HCT116 (cell line): ENCODE measurements around the gene TMSB10. TPM values are rescaled to one million over a fixed set of nuclear protein-coding genes. Genes with fewer than 3 reads are reported as not detected.

ENCODE experiments used
- ATAC-seq: fragments of 200-7000 bp; cut with Tn5 transposase; 2 replicates; pipeline ENCODE4 v1.9.1; 2020; ENCODE audit warnings: mild to moderate bottlenecking, moderate library complexity
- BruUV-seq: library from RNA; stranded (reverse); fragments of 400-500 nt; replicated peaks from 2 replicates; lab custom pipeline; 2021; lab: Mats Ljungman, UMichigan
- CTCF ChIA-PET: fragments of 300-600 bp; sonication (Branson Sonifier 250); formaldehyde crosslinking; loops from one replicate; lab custom pipeline; 2021; ENCODE audit warnings: antibody characterized with exemption; lab: Charles Lee
- POLR2A ChIA-PET: fragments of 300-600, 350-600 bp; sonication (Branson Sonifier 250); formaldehyde crosslinking; loops from one replicate; lab custom pipeline; 2021; ENCODE audit warnings: antibody characterized with exemption; lab: Charles Lee
- RAD21 ChIA-PET, 2 experiments: fragments of 300-600 bp; sonication (Branson Sonifier 250); formaldehyde crosslinking; loops; one replicate each; lab custom pipeline; 2023; ENCODE audit warnings: low total read pairs in 2 of 2; ENCODE audit not compliant: uncharacterized antibody in 2 of 2, unreplicated experiment in 2 of 2, low non-redundant PET in 1 of 2; lab: Charles Lee
- DNase-seq: peaks from one replicate; pipeline ENCODE4 v3.0.0-alpha.2; 2010; ENCODE audit warnings: low read depth, low spot score
- H2AFZ ChIP-seq: fragments of 200-600 bp; shearing (Covaris generic), sonication (generic); 2 replicates; pipeline ENCODE4 v1.6.1; 2017; ENCODE audit warnings: low read depth, mixed run types, mixed read lengths, antibody characterized with exemption, low read length; ENCODE audit not compliant: poor library complexity, severe bottlenecking
- H3K27ac ChIP-seq: 2 replicates; pipeline ENCODE4 v1.5.1; 2012; ENCODE audit warnings: low read depth, low read length
- H3K27me3 ChIP-seq: fragments of 200-600 bp; sonication (generic); 2 replicates; pipeline ENCODE4 v1.6.1; 2016; ENCODE audit warnings: mixed run types, low read length, mixed read lengths; ENCODE audit not compliant: insufficient read depth
- H3K36me3 ChIP-seq, 2 experiments: fragments of 200-500 bp in 1 of 2; fragments of 200-600 bp in 1 of 2; sonication (Bioruptor generic) in 1 of 2; sonication (generic) in 1 of 2; 2 replicates each; pipeline versions ENCODE4 v1.5.1 to v1.6.1; 2014 to 2016; ENCODE audit warnings: low read length in 2 of 2, inconsistent platforms in 1 of 2, mixed read lengths in 1 of 2, mixed run types in 1 of 2; ENCODE audit not compliant: insufficient read depth in 2 of 2, control insufficient read depth in 1 of 2
- H3K4me1 ChIP-seq, 2 experiments: fragments of 200-600 bp in 1 of 2; sonication (generic) in 1 of 2; 2 replicates each; pipeline versions ENCODE4 v1.5.1 to v1.6.1; 2012 to 2017; ENCODE audit warnings: low read length in 2 of 2, inconsistent platforms in 1 of 2, mild to moderate bottlenecking in 1 of 2, mixed read lengths in 1 of 2, mixed run types in 1 of 2, moderate library complexity in 1 of 2; ENCODE audit not compliant: insufficient read depth in 2 of 2, control insufficient read depth in 1 of 2
- H3K4me2 ChIP-seq: fragments of 200-600 bp; sonication (generic); 2 replicates; pipeline ENCODE4 v1.6.1; 2017; ENCODE audit warnings: mixed run types, low read length, mixed read lengths
- H3K4me3 ChIP-seq, 2 experiments: fragments of 200-600 bp in 1 of 2; sonication (generic) in 1 of 2; replicated peaks in 1 of 2; 2 replicates each; pipeline ENCODE4 v1.5.1; 2011 to 2016; ENCODE audit warnings: low read length in 2 of 2, control low read depth in 1 of 2, low read depth in 1 of 2, mild to moderate bottlenecking in 1 of 2, mixed read lengths in 1 of 2, mixed run types in 1 of 2
- H3K79me2 ChIP-seq: fragments of 200-600 bp; sonication (generic); 2 replicates; pipeline ENCODE4 v1.6.1; 2017; ENCODE audit warnings: mild to moderate bottlenecking, mixed run types, low read length, moderate library complexity, mixed read lengths; ENCODE audit not compliant: insufficient read depth
- H3K9ac ChIP-seq: fragments of 200-600 bp; sonication (generic); 2 replicates; pipeline ENCODE4 v1.6.1; 2016; ENCODE audit warnings: low read length, mixed read lengths
- H3K9me2 ChIP-seq: fragments of 200-600 bp; sonication (generic), shearing (Covaris generic); 2 replicates; pipeline ENCODE4 v1.6.1; 2017; ENCODE audit warnings: mixed run types, mild to moderate bottlenecking, moderate library complexity; ENCODE audit not compliant: insufficient read depth
- H3K9me3 ChIP-seq, 2 experiments: fragments of 200-500 bp in 1 of 2; fragments of 200-600 bp in 1 of 2; sonication (Bioruptor generic) in 1 of 2; sonication (generic) in 1 of 2; 2 replicates each; pipeline ENCODE4 v1.6.1; 2014 to 2017; ENCODE audit warnings: low read length in 2 of 2, mixed read lengths in 2 of 2, inconsistent platforms in 1 of 2, low read depth in 1 of 2, mild to moderate bottlenecking in 1 of 2, mixed run types in 1 of 2, moderate library complexity in 1 of 2; ENCODE audit not compliant: control insufficient read depth in 1 of 2, insufficient read depth in 1 of 2
- H4K20me1 ChIP-seq: fragments of 200-600 bp; sonication (generic), shearing (Covaris generic); 2 replicates; pipeline ENCODE4 v1.6.1; 2017; ENCODE audit warnings: mixed run types, mild to moderate bottlenecking, moderate library complexity; ENCODE audit not compliant: insufficient read depth
- EGR1 ChIP-seq: IDR thresholded peaks from 2 replicates; pipeline ENCODE4 v1.6.1; 2012; ENCODE audit warnings: low read depth
- FOSL1 ChIP-seq: IDR thresholded peaks from 2 replicates; pipeline ENCODE4 v1.6.1; 2012; ENCODE audit warnings: low read depth
- POLR2AphosphoS5 ChIP-seq: IDR thresholded peaks from 2 replicates; pipeline ENCODE4 v1.6.1; 2011; ENCODE audit warnings: mild to moderate bottlenecking, low read depth, low read length, moderate library complexity
- SIN3A ChIP-seq: IDR thresholded peaks from 2 replicates; pipeline ENCODE4 v1.6.1; 2012; ENCODE audit warnings: low read depth
- ZFX ChIP-seq: fragments of 450-650 bp; IDR thresholded peaks from 2 replicates; pipeline ENCODE4 v1.6.1; 2017
- ZNF274 ChIP-seq: fragments of 200-500 bp; sonication (Bioruptor generic); IDR thresholded peaks from 2 replicates; pipeline ENCODE4 v1.6.1; 2014; ENCODE audit warnings: mild to moderate bottlenecking, low read depth, low read length, inconsistent platforms
- intact Hi-C: fragments of 100-400 bp; cut with micrococcal nuclease; formaldehyde crosslinking; loops from 2 replicates; pipeline ENCODE4 v1.10.0; 2022
- total RNA-seq: library from RNA; stranded (reverse); gene quantifications from one replicate; pipeline ENCODE4 v1.2.1, GENCODE V29; 2021; ENCODE audit not compliant: unreplicated experiment
- TF ChIP-seq, protein P1 (sequence below), 3 experiments: fragments of 200-600 bp in 1 of 3; sonication (generic) in 1 of 3; IDR thresholded peaks in 2 of 3; conservative IDR thresholded peaks in 1 of 3; 2 replicates each; pipeline ENCODE4 v1.5.1; 2012 to 2017; ENCODE audit warnings: low read depth in 2 of 3, low read length in 2 of 3, antibody characterized with exemption in 1 of 3, borderline replicate concordance in 1 of 3, control low read depth in 1 of 3, mild to moderate bottlenecking in 1 of 3, mixed read lengths in 1 of 3, mixed run types in 1 of 3, moderate library complexity in 1 of 3; ENCODE audit not compliant: insufficient read depth in 1 of 3
- TF ChIP-seq, protein P2 (sequence below): IDR thresholded peaks from 2 replicates; pipeline ENCODE4 v1.6.1; 2012; ENCODE audit warnings: low read depth

TMSB10 gene
- total RNA-seq, 1 experiment from 2014 or later: 2,677 TPM

DNA sequence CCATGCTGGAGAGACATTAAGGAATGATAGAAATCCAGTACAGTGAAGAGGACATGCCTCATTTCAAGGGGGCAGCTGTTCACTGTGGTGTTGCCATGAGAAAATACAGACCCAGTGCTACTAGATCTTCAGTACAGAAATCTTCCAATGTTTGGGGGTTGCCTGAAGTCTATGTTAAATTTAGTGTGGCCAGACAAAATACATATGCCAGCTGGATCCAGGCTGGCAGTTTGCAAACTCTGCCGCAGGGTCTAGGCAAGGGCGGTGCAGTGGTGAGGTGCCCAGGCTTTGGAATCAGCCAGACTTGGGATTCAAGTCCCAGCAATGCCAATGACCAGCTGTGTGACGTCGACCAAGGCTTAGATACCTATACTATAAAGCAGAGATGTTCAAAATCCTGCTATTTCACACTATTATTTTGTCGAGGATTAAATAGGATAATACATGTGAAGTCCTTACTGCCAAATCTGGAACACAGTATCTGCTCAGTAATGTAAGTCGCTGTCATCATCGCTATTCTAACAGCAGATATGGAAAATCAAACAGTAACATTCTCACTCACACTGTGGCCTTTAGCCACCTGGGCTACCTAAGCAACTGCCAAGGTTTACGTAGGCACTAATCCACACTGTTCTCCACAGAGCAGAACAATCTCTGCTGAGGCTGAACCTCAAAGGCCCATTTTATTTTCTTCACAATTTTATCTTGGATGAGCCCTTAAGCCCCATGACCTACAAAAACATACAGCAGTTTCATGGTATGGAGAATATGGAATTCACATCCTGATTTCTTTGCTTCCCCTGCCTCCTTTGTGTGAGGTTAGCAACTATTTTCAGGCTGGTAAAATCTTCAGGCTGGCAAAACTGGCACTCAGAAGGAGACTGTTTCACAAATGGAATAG lies 5.9 kb upstream of the TMSB10 start:
- H3K27ac ChIP-seq: no peak overlapping the region
- CTCF ChIA-PET: no interaction called here
- H3K9ac ChIP-seq: no peak overlapping the region
- no peaks in the 10 kb centered on the region for H3K27me3 ChIP-seq
- no peak overlapping the region for H2AFZ ChIP-seq
- H4K20me1 ChIP-seq: no peaks in the 10 kb centered on the region
- H3K9me2 ChIP-seq: no peaks in the 10 kb centered on the region
- H3K4me1 ChIP-seq: peaks cover 3 to 27% of the 10 kb centered on the region in 2 experiments; a peak in 3 of 4 replicates
- no peak overlapping the region for H3K4me3 ChIP-seq
- intact Hi-C loops: no loop called here
- H3K4me2 ChIP-seq: no peak overlapping the region
- TF ChIP-seq FOSL1 (no peak), ZFX (no peak), POLR2AphosphoS5 (no peak), SIN3A (no peak), EGR1 (no peak), ZNF274 (no peak)
- TF ChIP-seq, protein P1, sequence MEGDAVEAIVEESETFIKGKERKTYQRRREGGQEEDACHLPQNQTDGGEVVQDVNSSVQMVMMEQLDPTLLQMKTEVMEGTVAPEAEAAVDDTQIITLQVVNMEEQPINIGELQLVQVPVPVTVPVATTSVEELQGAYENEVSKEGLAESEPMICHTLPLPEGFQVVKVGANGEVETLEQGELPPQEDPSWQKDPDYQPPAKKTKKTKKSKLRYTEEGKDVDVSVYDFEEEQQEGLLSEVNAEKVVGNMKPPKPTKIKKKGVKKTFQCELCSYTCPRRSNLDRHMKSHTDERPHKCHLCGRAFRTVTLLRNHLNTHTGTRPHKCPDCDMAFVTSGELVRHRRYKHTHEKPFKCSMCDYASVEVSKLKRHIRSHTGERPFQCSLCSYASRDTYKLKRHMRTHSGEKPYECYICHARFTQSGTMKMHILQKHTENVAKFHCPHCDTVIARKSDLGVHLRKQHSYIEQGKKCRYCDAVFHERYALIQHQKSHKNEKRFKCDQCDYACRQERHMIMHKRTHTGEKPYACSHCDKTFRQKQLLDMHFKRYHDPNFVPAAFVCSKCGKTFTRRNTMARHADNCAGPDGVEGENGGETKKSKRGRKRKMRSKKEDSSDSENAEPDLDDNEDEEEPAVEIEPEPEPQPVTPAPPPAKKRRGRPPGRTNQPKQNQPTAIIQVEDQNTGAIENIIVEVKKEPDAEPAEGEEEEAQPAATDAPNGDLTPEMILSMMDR (IDR thresholded peaks at IDR 0.05 in 2 of 3, conservative IDR thresholded peaks at IDR 0.05 in 1 of 3; ENCODE audit: borderline replicate concordance in 1 of 3, insufficient read depth in 1 of 3, low read depth in 2 of 3, low read length in 2 of 3): no peak
- TF ChIP-seq, protein P2, sequence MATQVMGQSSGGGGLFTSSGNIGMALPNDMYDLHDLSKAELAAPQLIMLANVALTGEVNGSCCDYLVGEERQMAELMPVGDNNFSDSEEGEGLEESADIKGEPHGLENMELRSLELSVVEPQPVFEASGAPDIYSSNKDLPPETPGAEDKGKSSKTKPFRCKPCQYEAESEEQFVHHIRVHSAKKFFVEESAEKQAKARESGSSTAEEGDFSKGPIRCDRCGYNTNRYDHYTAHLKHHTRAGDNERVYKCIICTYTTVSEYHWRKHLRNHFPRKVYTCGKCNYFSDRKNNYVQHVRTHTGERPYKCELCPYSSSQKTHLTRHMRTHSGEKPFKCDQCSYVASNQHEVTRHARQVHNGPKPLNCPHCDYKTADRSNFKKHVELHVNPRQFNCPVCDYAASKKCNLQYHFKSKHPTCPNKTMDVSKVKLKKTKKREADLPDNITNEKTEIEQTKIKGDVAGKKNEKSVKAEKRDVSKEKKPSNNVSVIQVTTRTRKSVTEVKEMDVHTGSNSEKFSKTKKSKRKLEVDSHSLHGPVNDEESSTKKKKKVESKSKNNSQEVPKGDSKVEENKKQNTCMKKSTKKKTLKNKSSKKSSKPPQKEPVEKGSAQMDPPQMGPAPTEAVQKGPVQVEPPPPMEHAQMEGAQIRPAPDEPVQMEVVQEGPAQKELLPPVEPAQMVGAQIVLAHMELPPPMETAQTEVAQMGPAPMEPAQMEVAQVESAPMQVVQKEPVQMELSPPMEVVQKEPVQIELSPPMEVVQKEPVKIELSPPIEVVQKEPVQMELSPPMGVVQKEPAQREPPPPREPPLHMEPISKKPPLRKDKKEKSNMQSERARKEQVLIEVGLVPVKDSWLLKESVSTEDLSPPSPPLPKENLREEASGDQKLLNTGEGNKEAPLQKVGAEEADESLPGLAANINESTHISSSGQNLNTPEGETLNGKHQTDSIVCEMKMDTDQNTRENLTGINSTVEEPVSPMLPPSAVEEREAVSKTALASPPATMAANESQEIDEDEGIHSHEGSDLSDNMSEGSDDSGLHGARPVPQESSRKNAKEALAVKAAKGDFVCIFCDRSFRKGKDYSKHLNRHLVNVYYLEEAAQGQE: no peak
- no peaks in the 10 kb centered on the region for H3K9me3 ChIP-seq
- no peak for ATAC-seq
- no peaks in the 10 kb centered on the region for H3K36me3 ChIP-seq
- RAD21 ChIA-PET: no interaction called here
- POLR2A ChIA-PET: no interaction called here
- DNase-seq: no peak
- BruUV-seq: no TSS peak
- H3K79me2 ChIP-seq: no peaks in the 10 kb centered on the region
